ENCODE results near the gene FMN2. TPM values are rescaled to one million over a fixed set of nuclear protein-coding genes. Genes with fewer than 3 reads are reported as not detected.

The FMN2 gene
- polyA plus RNA-seq, 2 of the 4 experiments (the other 2 are of a cell fraction) = 2.8 to 4.2 TPM

DNA sequence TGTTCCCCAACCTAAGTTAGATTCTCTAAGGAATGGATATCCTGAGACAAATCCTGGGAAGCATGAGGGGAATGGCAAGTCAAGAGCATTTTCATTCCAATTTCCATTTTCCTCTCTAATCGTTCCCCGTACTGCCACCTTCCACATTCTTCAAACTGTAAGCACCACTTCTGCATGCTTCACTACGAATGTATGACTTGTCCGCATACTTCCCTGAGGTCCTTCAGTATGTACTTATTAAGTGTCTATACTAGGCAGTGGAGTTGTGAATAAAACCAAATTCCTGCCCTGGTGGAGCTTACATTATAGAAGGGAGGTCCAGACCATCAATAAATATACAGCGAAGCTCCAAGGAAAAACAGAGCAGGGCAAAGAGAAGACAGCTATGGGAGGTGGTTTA lies 365.5 kb downstream of the FMN2 start:
- FAIRE-seq (no peak), ATAC-seq (no peak), DNase-seq (ENCODE audit: low read depth in 1 of 2, low spot score in 1 of 2) (no peak)
- POLR2A ChIA-PET = no interaction called here
- no peaks in the 10 kb centered on the region for H3K9me3 ChIP-seq
- H3K4me1 ChIP-seq = peaks cover 14% of the 10 kb centered on the region; the same call in 2 of the 3 replicates
- H3K4me3 ChIP-seq = no peak overlapping the region
- no peak overlapping the region for H3K4me2 ChIP-seq
- WGBS (ENCODE audit: missing lambda C conversion rate) = 95% methylated on average over 5 of the region's 5 CpGs
- TF ChIP-seq ZNF302 (CRISPR knock-in tag; IDR thresholded peaks at IDR 0.05) (no peak), RARB (CRISPR knock-in tag; IDR thresholded peaks at IDR 0.05) (no peak), HOXB13 (CRISPR knock-in tag; IDR thresholded peaks at IDR 0.05; ENCODE audit: low read depth) (no peak), JUN (IDR thresholded peaks at IDR 0.05) (no peak), GATA3 (IDR thresholded peaks at IDR 0.05; ENCODE audit: borderline replicate concordance) (no peak), JUNB (IDR thresholded peaks at IDR 0.05) (no peak), POLR2A (IDR thresholded peaks at IDR 0.05; ENCODE audit: low read length) (no peak), NPAS2 (CRISPR knock-in tag; IDR thresholded peaks at IDR 0.05; ENCODE audit: borderline replicate concordance) (no peak), ESRRA (IDR thresholded peaks at IDR 0.05; ENCODE audit: borderline replicate concordance, low read length) (no peak), EP300 (IDR thresholded peaks at IDR 0.05) (no peak), PHF8 (IDR thresholded peaks at IDR 0.05; ENCODE audit: borderline replicate concordance, low read depth) (no peak), NFE2L2 (conservative IDR thresholded peaks at IDR 0.05; ENCODE audit: low read length) (no peak), CHD2 (IDR thresholded peaks at IDR 0.05; ENCODE audit: low read length, partially characterized antibody) (no peak)
- TF ChIP-seq, protein P1, sequence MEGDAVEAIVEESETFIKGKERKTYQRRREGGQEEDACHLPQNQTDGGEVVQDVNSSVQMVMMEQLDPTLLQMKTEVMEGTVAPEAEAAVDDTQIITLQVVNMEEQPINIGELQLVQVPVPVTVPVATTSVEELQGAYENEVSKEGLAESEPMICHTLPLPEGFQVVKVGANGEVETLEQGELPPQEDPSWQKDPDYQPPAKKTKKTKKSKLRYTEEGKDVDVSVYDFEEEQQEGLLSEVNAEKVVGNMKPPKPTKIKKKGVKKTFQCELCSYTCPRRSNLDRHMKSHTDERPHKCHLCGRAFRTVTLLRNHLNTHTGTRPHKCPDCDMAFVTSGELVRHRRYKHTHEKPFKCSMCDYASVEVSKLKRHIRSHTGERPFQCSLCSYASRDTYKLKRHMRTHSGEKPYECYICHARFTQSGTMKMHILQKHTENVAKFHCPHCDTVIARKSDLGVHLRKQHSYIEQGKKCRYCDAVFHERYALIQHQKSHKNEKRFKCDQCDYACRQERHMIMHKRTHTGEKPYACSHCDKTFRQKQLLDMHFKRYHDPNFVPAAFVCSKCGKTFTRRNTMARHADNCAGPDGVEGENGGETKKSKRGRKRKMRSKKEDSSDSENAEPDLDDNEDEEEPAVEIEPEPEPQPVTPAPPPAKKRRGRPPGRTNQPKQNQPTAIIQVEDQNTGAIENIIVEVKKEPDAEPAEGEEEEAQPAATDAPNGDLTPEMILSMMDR (IDR thresholded peaks at IDR 0.05) = no peak
- no peak overlapping the region for H3K27ac ChIP-seq
- CTCF ChIA-PET = no interaction called here

DNA sequence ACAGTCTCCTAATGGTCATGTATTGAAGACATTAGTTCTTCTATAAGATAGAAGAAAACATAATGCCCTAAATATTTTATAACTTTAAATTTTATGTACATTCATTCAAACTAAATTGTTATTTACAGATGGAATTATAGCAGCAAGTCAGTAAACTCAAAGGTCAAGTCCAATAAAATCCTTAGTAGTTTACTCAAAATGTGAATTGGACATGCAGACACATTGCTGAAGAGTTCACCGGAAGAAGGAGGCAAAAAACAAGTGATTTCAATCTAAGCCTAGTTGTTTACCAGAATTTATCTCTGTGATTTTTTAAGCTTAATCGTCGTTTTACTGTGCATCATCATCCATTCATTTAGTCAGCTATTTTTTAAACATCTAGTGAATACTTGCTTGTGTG lies 370.6 kb downstream of the FMN2 start:
- TF ChIP-seq EP300 (IDR thresholded peaks at IDR 0.05) (no peak), RAD21 (conservative IDR thresholded peaks at IDR 0.05 in 1 of 2, IDR thresholded peaks at IDR 0.05 in 1 of 2) (no peak), RFX5 (IDR thresholded peaks at IDR 0.05) (no peak), MAFK (IDR thresholded peaks at IDR 0.05; ENCODE audit: partially characterized antibody) (peak; percentile 54)
- ChIA-PET CTCF (no interaction called here), POLR2A (no interaction called here)
- no peak overlapping the region for H3K4me2 ChIP-seq
- FAIRE-seq = no peak
- DNase-seq (ENCODE audit: low read depth in 1 of 2, low spot score in 1 of 2) = no peak
- no peak overlapping the region for H3K4me3 ChIP-seq
- WGBS (ENCODE audit: missing lambda C conversion rate) = 75% methylated on average over 3 of the region's 3 CpGs
- H3K9me3 ChIP-seq = no peaks in the 10 kb centered on the region
- no peak for ATAC-seq
- H3K4me1 ChIP-seq = peaks cover 14% of the 10 kb centered on the region; the same call in 2 of the 3 replicates
- no peak overlapping the region for H3K27ac ChIP-seq

DNA sequence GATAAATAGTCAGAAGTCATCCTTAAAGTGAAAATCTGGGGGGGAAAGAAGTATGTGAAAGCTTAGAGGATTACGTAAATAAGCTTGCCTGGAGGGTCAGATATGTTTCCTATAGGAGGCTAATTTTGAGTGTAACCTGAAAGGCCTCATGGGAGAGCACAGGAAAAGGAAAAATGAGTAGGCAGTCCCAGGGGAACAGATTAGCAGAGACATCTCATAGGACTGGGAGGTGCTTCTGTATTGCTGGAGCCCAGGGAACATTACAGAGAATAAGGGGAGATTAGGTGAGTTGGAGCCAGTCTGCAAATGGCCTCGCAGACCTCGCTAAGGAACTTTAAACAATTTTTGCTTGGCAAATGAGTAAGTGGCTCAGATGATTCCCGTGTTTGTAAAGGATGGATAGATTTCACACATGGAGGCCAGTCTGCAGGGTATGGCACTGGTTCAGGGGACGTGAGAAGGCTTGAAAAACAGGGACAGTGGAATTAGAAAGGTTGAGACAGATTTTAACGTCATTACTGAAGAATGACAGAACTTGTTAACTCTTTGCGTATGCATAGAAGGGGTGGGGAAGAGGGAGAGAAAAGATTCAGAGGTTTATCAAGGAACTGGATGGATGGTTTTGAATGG lies 371.2 kb downstream of the FMN2 start:
- peaks cover 13% of the 10 kb centered on the region; the same call in 2 of the 3 replicates for H3K4me1 ChIP-seq
- TF ChIP-seq TFCP2L1 (CRISPR knock-in tag; IDR thresholded peaks at IDR 0.05) = no peak
- no peak for TF ChIP-seq HEYL (CRISPR knock-in tag; IDR thresholded peaks at IDR 0.05)
- TF ChIP-seq CBX2 (IDR thresholded peaks at IDR 0.05; ENCODE audit: borderline replicate concordance, low read depth) = no peak
- TF ChIP-seq JUNB (IDR thresholded peaks at IDR 0.05) = no peak
- TF ChIP-seq, protein P2, sequence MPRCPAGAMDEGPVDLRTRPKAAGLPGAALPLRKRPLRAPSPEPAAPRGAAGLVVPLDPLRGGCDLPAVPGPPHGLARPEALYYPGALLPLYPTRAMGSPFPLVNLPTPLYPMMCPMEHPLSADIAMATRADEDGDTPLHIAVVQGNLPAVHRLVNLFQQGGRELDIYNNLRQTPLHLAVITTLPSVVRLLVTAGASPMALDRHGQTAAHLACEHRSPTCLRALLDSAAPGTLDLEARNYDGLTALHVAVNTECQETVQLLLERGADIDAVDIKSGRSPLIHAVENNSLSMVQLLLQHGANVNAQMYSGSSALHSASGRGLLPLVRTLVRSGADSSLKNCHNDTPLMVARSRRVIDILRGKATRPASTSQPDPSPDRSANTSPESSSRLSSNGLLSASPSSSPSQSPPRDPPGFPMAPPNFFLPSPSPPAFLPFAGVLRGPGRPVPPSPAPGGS (IDR thresholded peaks at IDR 0.05) = no peak
- no peak for TF ChIP-seq RAD21 (conservative IDR thresholded peaks at IDR 0.05 in 1 of 2, IDR thresholded peaks at IDR 0.05 in 1 of 2)
- no peak for TF ChIP-seq EHMT2 (IDR thresholded peaks at IDR 0.05; ENCODE audit: low read depth)
- TF ChIP-seq, protein P3, sequence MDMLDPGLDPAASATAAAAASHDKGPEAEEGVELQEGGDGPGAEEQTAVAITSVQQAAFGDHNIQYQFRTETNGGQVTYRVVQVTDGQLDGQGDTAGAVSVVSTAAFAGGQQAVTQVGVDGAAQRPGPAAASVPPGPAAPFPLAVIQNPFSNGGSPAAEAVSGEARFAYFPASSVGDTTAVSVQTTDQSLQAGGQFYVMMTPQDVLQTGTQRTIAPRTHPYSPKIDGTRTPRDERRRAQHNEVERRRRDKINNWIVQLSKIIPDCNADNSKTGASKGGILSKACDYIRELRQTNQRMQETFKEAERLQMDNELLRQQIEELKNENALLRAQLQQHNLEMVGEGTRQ (IDR thresholded peaks at IDR 0.05) = no peak
- TF ChIP-seq, protein P4, sequence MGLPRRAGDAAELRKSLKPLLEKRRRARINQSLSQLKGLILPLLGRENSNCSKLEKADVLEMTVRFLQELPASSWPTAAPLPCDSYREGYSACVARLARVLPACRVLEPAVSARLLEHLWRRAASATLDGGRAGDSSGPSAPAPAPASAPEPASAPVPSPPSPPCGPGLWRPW (IDR thresholded peaks at IDR 0.05) = no peak
- TF ChIP-seq NPAS2 (CRISPR knock-in tag; IDR thresholded peaks at IDR 0.05; ENCODE audit: borderline replicate concordance) = no peak
- TF ChIP-seq FOXS1 (CRISPR knock-in tag; IDR thresholded peaks at IDR 0.05) = no peak
- FAIRE-seq (no peak), ATAC-seq (no peak), DNase-seq (ENCODE audit: low read depth in 1 of 2, low spot score in 1 of 2) (no peak)
- ChIA-PET POLR2A (no interaction called here), CTCF (interaction anchor here (1.2 kb wide), 1 partner anchor 229 kb away, joined by 3 read pairs; no protein-coding TSS in a partner anchor)
- no peak overlapping the region for H3K27ac ChIP-seq
- WGBS (ENCODE audit: missing lambda C conversion rate) = 92% methylated on average over 7 of the region's 7 CpGs
- H3K4me3 ChIP-seq = no peak overlapping the region
- no peak overlapping the region for H3K4me2 ChIP-seq
- H3K9me3 ChIP-seq = no peaks in the 10 kb centered on the region
